Tibial nerve (tissue), 3 donors: ENCODE results near the gene BIVM.

Source experiments
- CTCF ChIP-seq, 5 experiments: fragments of 200-600 bp in 3 of 5; fragments of 450-650 bp in 2 of 5; sonication (generic) in 3 of 5; IDR thresholded peaks; one replicate each; pipeline ENCODE4 v1.5.1; 2016 to 2019; ENCODE audit warnings: antibody characterized with exemption in 5 of 5, mild to moderate bottlenecking in 3 of 5, moderate library complexity in 2 of 5
- POLR2A ChIP-seq, 2 donors: fragments of 450-650 bp; IDR thresholded peaks; one replicate each; pipeline ENCODE4 v1.6.1; 2017; ENCODE audit warnings: antibody characterized with exemption in 2 of 2, mild to moderate bottlenecking in 2 of 2, moderate library complexity in 2 of 2

GRCh38 chr13:102845630-102846260 lies 46.8 kb downstream of the BIVM start, which contains the start of gene ERCC5:
- peak in 2 of 5 experiments; percentile 49 for TF ChIP-seq CTCF (IDR thresholded peaks at IDR 0.05)
- TF ChIP-seq POLR2A (IDR thresholded peaks at IDR 0.05) = peak; percentile 66 to 75
